GM18861 (cell line): ENCODE data around the gene PRSS12.
"Not testable (repeated sequence)": the region's sequence is repeated elsewhere in the genome, so short reads cannot be mapped to it uniquely, and the experiment has no call there.

ENCODE experiments used
- ATAC-seq: cut with Tn5 transposase; IDR thresholded peaks from one replicate; pipeline ENCODE4 v1.9.1; 2021; ENCODE audit not compliant: unreplicated experiment

Gene PRSS12

GRCh38 chr4:118280501-118281218 lies 72.1 kb downstream of the PRSS12 start:
- ATAC-seq = peak; percentile 31

- no peak for ATAC-seq
Measured at GRCh38 chr4:118279920-118280432, 72.8 kb downstream of the PRSS12 start.

- ATAC-seq = no peak
Measured at GRCh38 chr4:118279328-118279727, 73.5 kb downstream of the PRSS12 start.

- ATAC-seq = peak; percentile 82
Measured at GRCh38 chr4:118278473-118279274, 74.1 kb downstream of the PRSS12 start.

GRCh38 chr4:118277243-118277642 lies 75.6 kb downstream of the PRSS12 start:
- no peak for ATAC-seq

GRCh38 chr4:118276580-118276979 lies 76.2 kb downstream of the PRSS12 start:
- no peak for ATAC-seq

- ATAC-seq = no peak
Measured at GRCh38 chr4:118273642-118274041, 79.2 kb downstream of the PRSS12 start.

- ATAC-seq = no peak
Measured at GRCh38 chr4:118271788-118272187, 81.0 kb downstream of the PRSS12 start.

GRCh38 chr4:118270492-118270891 lies 82.3 kb downstream of the PRSS12 start:
- ATAC-seq = peak; percentile 56

- ATAC-seq = no peak
Measured at GRCh38 chr4:118268780-118269179, 84.0 kb downstream of the PRSS12 start.

GRCh38 chr4:118266145-118266496 lies 86.7 kb downstream of the PRSS12 start:
- ATAC-seq = not testable (repeated sequence)

- peak; percentile 51 for ATAC-seq
Measured at GRCh38 chr4:118265312-118266144, 87.3 kb downstream of the PRSS12 start.

- no peak for ATAC-seq
Measured at GRCh38 chr4:118264096-118264495, 88.7 kb downstream of the PRSS12 start.

- no peak for ATAC-seq
Measured at GRCh38 chr4:118260309-118260708, 92.5 kb downstream of the PRSS12 start.

GRCh38 chr4:118259111-118259510 lies 93.7 kb downstream of the PRSS12 start:
- no peak for ATAC-seq

- no peak for ATAC-seq
Measured at GRCh38 chr4:118254368-118254767, 98.4 kb downstream of the PRSS12 start.

- no peak for ATAC-seq
Measured at GRCh38 chr4:118249890-118250289, 102.9 kb downstream of the PRSS12 start.

GRCh38 chr4:118237531-118237930 lies 115.3 kb downstream of the PRSS12 start:
- ATAC-seq = no peak

- no peak for ATAC-seq
Measured at GRCh38 chr4:118235566-118236120, 117.2 kb downstream of the PRSS12 start.
